ENCODE results near the gene SRPRA. TPM values are rescaled to one million over a fixed set of nuclear protein-coding genes. Genes with fewer than 3 reads are reported as not detected.

SRPRA gene
- total and polyA plus RNA-seq, 12 donors = 32.5 to 88.4 (median 75.1) TPM

- 84% methylated on average over 5 of the region's 5 CpGs for WGBS, 2 donors
- no peak overlapping the region for H3K4me3 ChIP-seq
- H3K9me3 ChIP-seq = no peaks in the 10 kb centered on the region
- no peak for ATAC-seq
- no peak overlapping the region for H3K27ac ChIP-seq
- no peak for DNase-seq
- no peaks in the 10 kb centered on the region for H3K4me1 ChIP-seq
- peaks cover 0 to 87% (median 16%) of the 10 kb centered on the region in 9 donors for H3K36me3 ChIP-seq
- TF ChIP-seq CTCF (IDR thresholded peaks at IDR 0.05) = no peak
- intact Hi-C loops (cut with DNase I) = no loop called here
- no peaks in the 10 kb centered on the region for H3K27me3 ChIP-seq
Measured at GRCh38 chr11:126293726-126294125, 25.0 kb upstream of the SRPRA start.

- WGBS, 2 donors = 77 to 80% methylated on average over 12 of the region's 12 CpGs
- Histone ChIP-seq H3K27me3 (no peaks in the 10 kb centered on the region), H3K27ac (no peak overlapping the region), H3K4me1 (no peaks in the 10 kb centered on the region), H3K9me3 (no peaks in the 10 kb centered on the region), H3K4me3 (no peak overlapping the region), H3K36me3 (peaks cover 0 to 93% (median 20%) of the 10 kb centered on the region in 9 donors)
- intact Hi-C loops (cut with DNase I) = no loop called here
- peak in 4 of 8 donors; percentile 8 to 52 (median 18) for ATAC-seq
- no peak for DNase-seq
- TF ChIP-seq CTCF (IDR thresholded peaks at IDR 0.05) = no peak
Measured at GRCh38 chr11:126290887-126291286, 22.2 kb upstream of the SRPRA start.

- H3K9me3 ChIP-seq = no peaks in the 10 kb centered on the region
- no peaks in the 10 kb centered on the region for H3K27me3 ChIP-seq
- H3K27ac ChIP-seq = no peak overlapping the region
- 76 to 83% methylated on average over 6 of the region's 6 CpGs for WGBS, 2 donors
- no peak for TF ChIP-seq CTCF (IDR thresholded peaks at IDR 0.05)
- H3K36me3 ChIP-seq = peaks cover 0 to 67% (median 18%) of the 10 kb centered on the region in 9 donors
- intact Hi-C loops (cut with DNase I) = no loop called here
- H3K4me1 ChIP-seq = peaks cover 0 to 22% (median 4%) of the 10 kb centered on the region in 9 donors
- no peak overlapping the region for H3K4me3 ChIP-seq
- no peak for ATAC-seq
- no peak for DNase-seq
Measured at GRCh38 chr11:126288237-126288636, 19.5 kb upstream of the SRPRA start.

GRCh38 chr11:126284829-126285228 lies 16.1 kb upstream of the SRPRA start:
- DNase-seq = no peak

More at GRCh38 chr11:126284829-126285228, 16.1 kb upstream of the SRPRA start:
- Histone ChIP-seq H3K36me3 (peaks cover 0 to 33% (median 7%) of the 10 kb centered on the region in 9 donors), H3K4me3 (peak overlapping the region in 1 of 10 donors; percentile 82), H3K27ac (no peak overlapping the region), H3K9me3 (no peaks in the 10 kb centered on the region), H3K4me1 (peaks cover 0 to 51% (median 11%) of the 10 kb centered on the region in 9 donors), H3K27me3 (no peaks in the 10 kb centered on the region)
- no peak for ATAC-seq
- WGBS, 2 donors = 64 to 68% methylated on average over 6 of the region's 6 CpGs
- intact Hi-C loops (cut with DNase I) = loop anchor here in 2 of 10 donors (2.0 to 5.0 kb wide), 2 partner anchors 18 to 68 kb away; no protein-coding TSS in a partner anchor
- TF ChIP-seq CTCF (IDR thresholded peaks at IDR 0.05) = no peak
